Measurements from ENCODE around the gene MAGIX.

The MAGIX gene

DNA sequence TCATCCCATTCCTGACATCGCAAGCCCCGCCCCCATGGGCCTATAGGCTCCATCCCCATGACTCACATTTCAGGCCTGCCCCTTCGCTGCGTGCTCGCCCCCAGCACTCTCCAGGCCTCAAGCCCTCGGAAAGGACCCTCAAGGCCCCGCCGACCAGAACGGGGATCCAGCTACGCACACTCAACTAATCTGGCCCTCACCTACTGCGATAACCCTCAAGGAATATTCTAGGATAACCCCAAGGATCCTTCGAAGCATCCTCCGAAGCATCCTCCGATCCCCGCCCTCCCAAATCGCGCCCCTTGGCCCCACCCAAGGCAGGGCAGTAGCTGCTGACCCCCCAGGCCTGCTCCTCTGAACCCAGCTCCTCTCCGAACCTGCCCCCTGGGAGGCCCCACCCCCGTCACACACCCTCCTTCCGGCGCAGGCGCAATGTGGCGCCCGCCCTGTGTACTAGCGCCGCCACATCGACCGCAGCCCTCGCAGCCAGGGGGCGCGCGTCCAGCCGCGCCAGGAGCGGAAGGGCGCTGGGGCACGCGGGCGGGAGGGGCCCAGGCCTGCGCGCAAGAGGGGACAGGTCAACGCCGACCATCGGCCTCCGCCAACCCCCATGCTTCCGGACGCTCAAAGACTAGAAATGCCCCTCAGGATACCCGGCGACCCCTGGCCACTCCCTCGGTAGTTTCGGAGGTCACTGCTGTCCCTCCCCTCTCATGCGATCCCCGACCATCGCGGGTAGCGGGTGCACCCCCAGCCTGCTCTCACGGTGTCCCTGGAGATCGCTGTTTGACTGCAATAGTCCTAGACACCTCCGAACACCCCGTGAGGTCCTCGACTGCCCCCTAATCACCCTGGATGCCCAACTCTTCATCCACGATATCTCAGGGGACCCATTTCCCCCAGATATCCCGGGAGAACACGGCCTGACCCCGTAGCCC lies 6.4 kb upstream of the MAGIX start (continued):
- TF ChIP-seq ZNF658 (tag by site-specific recombination; IDR thresholded peaks at IDR 0.05) (no peak), ZXDB (tag by site-specific recombination; IDR thresholded peaks at IDR 0.05) (peak; percentile 87), ZNF555 (tag by site-specific recombination; conservative IDR thresholded peaks at IDR 0.05) (no peak), ZNF571 (tag by site-specific recombination; IDR thresholded peaks at IDR 0.05) (no peak), REPIN1 (tag by site-specific recombination; IDR thresholded peaks at IDR 0.05; ENCODE audit: low read depth) (no peak), GLIS1 (tag by site-specific recombination; IDR thresholded peaks at IDR 0.05) (peak; percentile 90), ZNF473 (tag by site-specific recombination; IDR thresholded peaks at IDR 0.05) (no peak), ZNF121 (tag by site-specific recombination; IDR thresholded peaks at IDR 0.05) (0 out of 2 replicates have a peak, but pooled peaks have one; percentile 19), ZNF610 (tag by site-specific recombination; IDR thresholded peaks at IDR 0.05; ENCODE audit: borderline replicate concordance) (0 out of 2 replicates have a peak, but pooled peaks have one; percentile 26), PRDM6 (tag by site-specific recombination; IDR thresholded peaks at IDR 0.05) (no peak), KLF9 (tag by site-specific recombination; IDR thresholded peaks at IDR 0.05; ENCODE audit: low read depth) (peak; percentile 89), ZNF544 (tag by site-specific recombination; IDR thresholded peaks at IDR 0.05) (no peak), ZNF155 (tag by site-specific recombination; IDR thresholded peaks at IDR 0.05) (no peak), BCL11A (tag by site-specific recombination; IDR thresholded peaks at IDR 0.05; ENCODE audit: low read depth) (peak; percentile 76), SP2 (tag by site-specific recombination; IDR thresholded peaks at IDR 0.05) (peak; percentile 77), ZNF596 (tag by site-specific recombination; IDR thresholded peaks at IDR 0.05) (no peak), ZNF23 (tag by site-specific recombination; IDR thresholded peaks at IDR 0.05; ENCODE audit: borderline replicate concordance) (no peak), ZBTB17 (tag by site-specific recombination; IDR thresholded peaks at IDR 0.05) (peak; percentile 75), ZNF701 (tag by site-specific recombination; IDR thresholded peaks at IDR 0.05) (no peak), ZNF311 (tag by site-specific recombination; IDR thresholded peaks at IDR 0.05; ENCODE audit: borderline replicate concordance) (no peak), ZNF10 (tag by site-specific recombination; IDR thresholded peaks at IDR 0.05) (no peak), ZNF426 (tag by site-specific recombination; IDR thresholded peaks at IDR 0.05) (no peak), ZNF654 (tag by site-specific recombination; IDR thresholded peaks at IDR 0.05; ENCODE audit: low read depth) (no peak), ZFP37 (tag by site-specific recombination; IDR thresholded peaks at IDR 0.05) (peak; percentile 47; the same call in 1 of the 2 replicates), ZSCAN23 (tag by site-specific recombination; IDR thresholded peaks at IDR 0.05) (0 out of 2 replicates have a peak, but pooled peaks have one; percentile 44)
- TF ChIP-seq, protein P1, sequence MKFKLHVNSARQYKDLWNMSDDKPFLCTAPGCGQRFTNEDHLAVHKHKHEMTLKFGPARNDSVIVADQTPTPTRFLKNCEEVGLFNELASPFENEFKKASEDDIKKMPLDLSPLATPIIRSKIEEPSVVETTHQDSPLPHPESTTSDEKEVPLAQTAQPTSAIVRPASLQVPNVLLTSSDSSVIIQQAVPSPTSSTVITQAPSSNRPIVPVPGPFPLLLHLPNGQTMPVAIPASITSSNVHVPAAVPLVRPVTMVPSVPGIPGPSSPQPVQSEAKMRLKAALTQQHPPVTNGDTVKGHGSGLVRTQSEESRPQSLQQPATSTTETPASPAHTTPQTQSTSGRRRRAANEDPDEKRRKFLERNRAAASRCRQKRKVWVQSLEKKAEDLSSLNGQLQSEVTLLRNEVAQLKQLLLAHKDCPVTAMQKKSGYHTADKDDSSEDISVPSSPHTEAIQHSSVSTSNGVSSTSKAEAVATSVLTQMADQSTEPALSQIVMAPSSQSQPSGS (tag by site-specific recombination; IDR thresholded peaks at IDR 0.05; ENCODE audit: low read depth) = no peak
- TF ChIP-seq, protein P2, sequence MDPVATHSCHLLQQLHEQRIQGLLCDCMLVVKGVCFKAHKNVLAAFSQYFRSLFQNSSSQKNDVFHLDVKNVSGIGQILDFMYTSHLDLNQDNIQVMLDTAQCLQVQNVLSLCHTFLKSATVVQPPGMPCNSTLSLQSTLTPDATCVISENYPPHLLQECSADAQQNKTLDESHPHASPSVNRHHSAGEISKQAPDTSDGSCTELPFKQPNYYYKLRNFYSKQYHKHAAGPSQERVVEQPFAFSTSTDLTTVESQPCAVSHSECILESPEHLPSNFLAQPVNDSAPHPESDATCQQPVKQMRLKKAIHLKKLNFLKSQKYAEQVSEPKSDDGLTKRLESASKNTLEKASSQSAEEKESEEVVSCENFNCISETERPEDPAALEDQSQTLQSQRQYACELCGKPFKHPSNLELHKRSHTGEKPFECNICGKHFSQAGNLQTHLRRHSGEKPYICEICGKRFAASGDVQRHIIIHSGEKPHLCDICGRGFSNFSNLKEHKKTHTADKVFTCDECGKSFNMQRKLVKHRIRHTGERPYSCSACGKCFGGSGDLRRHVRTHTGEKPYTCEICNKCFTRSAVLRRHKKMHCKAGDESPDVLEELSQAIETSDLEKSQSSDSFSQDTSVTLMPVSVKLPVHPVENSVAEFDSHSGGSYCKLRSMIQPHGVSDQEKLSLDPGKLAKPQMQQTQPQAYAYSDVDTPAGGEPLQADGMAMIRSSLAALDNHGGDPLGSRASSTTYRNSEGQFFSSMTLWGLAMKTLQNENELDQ (tag by site-specific recombination; IDR thresholded peaks at IDR 0.05; ENCODE audit: low read depth) = no peak
- TF ChIP-seq, protein P3, sequence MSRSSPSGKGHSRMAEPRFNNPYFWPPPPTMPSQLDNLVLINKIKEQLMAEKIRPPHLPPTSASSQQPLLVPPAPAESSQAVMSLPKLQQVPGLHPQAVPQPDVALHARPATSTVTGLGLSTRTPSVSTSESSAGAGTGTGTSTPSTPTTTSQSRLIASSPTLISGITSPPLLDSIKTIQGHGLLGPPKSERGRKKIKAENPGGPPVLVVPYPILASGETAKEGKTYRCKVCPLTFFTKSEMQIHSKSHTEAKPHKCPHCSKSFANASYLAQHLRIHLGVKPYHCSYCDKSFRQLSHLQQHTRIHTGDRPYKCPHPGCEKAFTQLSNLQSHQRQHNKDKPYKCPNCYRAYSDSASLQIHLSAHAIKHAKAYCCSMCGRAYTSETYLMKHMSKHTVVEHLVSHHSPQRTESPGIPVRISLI (tag by site-specific recombination; IDR thresholded peaks at IDR 0.05) = no peak
- TF ChIP-seq, protein P4, sequence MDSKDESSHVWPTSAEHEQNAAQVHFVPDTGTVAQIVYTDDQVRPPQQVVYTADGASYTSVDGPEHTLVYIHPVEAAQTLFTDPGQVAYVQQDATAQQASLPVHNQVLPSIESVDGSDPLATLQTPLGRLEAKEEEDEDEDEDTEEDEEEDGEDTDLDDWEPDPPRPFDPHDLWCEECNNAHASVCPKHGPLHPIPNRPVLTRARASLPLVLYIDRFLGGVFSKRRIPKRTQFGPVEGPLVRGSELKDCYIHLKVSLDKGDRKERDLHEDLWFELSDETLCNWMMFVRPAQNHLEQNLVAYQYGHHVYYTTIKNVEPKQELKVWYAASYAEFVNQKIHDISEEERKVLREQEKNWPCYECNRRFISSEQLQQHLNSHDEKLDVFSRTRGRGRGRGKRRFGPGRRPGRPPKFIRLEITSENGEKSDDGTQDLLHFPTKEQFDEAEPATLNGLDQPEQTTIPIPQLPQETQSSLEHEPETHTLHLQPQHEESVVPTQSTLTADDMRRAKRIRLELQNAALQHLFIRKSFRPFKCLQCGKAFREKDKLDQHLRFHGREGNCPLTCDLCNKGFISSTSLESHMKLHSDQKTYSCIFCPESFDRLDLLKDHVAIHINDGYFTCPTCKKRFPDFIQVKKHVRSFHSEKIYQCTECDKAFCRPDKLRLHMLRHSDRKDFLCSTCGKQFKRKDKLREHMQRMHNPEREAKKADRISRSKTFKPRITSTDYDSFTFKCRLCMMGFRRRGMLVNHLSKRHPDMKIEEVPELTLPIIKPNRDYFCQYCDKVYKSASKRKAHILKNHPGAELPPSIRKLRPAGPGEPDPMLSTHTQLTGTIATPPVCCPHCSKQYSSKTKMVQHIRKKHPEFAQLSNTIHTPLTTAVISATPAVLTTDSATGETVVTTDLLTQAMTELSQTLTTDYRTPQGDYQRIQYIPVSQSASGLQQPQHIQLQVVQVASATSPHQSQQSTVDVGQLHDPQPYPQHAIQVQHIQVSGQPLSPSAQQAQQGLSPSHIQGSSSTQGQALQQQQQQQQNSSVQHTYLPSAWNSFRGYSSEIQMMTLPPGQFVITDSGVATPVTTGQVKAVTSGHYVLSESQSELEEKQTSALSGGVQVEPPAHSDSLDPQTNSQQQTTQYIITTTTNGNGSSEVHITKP (tag by site-specific recombination; IDR thresholded peaks at IDR 0.05) = peak; percentile 64

Measured in HEK293 (cell line).